Measurements from ENCODE around the gene GALP.

GRCh38 chr19:56174086-56174485 is 1.7 kb upstream of the GALP start:
- TF ChIP-seq, protein P1, sequence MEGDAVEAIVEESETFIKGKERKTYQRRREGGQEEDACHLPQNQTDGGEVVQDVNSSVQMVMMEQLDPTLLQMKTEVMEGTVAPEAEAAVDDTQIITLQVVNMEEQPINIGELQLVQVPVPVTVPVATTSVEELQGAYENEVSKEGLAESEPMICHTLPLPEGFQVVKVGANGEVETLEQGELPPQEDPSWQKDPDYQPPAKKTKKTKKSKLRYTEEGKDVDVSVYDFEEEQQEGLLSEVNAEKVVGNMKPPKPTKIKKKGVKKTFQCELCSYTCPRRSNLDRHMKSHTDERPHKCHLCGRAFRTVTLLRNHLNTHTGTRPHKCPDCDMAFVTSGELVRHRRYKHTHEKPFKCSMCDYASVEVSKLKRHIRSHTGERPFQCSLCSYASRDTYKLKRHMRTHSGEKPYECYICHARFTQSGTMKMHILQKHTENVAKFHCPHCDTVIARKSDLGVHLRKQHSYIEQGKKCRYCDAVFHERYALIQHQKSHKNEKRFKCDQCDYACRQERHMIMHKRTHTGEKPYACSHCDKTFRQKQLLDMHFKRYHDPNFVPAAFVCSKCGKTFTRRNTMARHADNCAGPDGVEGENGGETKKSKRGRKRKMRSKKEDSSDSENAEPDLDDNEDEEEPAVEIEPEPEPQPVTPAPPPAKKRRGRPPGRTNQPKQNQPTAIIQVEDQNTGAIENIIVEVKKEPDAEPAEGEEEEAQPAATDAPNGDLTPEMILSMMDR (conservative IDR thresholded peaks at IDR 0.05): no peak
- no peak for TF ChIP-seq ZFX (IDR thresholded peaks at IDR 0.05)
